Natural killer cell treated with Interleukin-12 subunit alpha and Interleukin-12 subunit beta and Interleukin-15 and Interleukin-18, amount 100 ng/mL, for 72 hours (primary cell): Measurements from ENCODE around the gene LAPTM5. TPM values are rescaled to one million over a fixed set of nuclear protein-coding genes. Genes with fewer than 3 reads are reported as not detected.

Source experiments
- total RNA-seq, 2 donors: library from RNA; stranded (reverse); gene quantifications; one replicate each; pipeline ENCODE4 v1.2.3, GENCODE V29; 2022

LAPTM5 gene
- total RNA-seq, 2 donors from 2014 or later, result 150 to 153 TPM

Other genes starting within 250 kb of the LAPTM5 start
- 1 to 10 TPM in 1 of 2 donors, under 1 TPM in 1; 0.31 to 1.1 TPM for gene MATN1, start 34.2 kb downstream of the LAPTM5 start, total RNA-seq
- gene SDC3, start 151.0 kb upstream of the LAPTM5 start, total RNA-seq, result under 1 TPM in 1 of 2 donors, not detected in 1; 0.11 TPM